Kidney (tissue), 14 donors: ENCODE results near the gene PEG3. TPM values are rescaled to one million over a fixed set of nuclear protein-coding genes. Genes with fewer than 3 reads are reported as not detected.

Experiments used
- DNase-seq, 5 donors: peaks; one replicate each; pipeline ENCODE4 v3.0.0-alpha.2; 2013 to 2020
- FAIRE-seq: peaks from 2 replicates; lab custom pipeline; 2012; peaks lifted over from hg19 to GRCh38; lab: Jason Lieb, UNC
- H3K27ac ChIP-seq, 2 donors: one replicate each; pipeline ENCODE4 v1.7.0; 2013; ENCODE audit warnings: low read depth in 2 of 2, low read length in 2 of 2, inconsistent platforms in 1 of 2
- H3K27me3 ChIP-seq: one replicate; pipeline ENCODE4 v1.7.1; 2013; ENCODE audit warnings: low read length, inconsistent platforms; ENCODE audit not compliant: control insufficient read depth, insufficient read depth
- H3K36me3 ChIP-seq, 3 donors: one replicate each; pipeline versions ENCODE4 v1.7.0 to v1.7.1; 2013; ENCODE audit warnings: low read length in 3 of 3, control low read depth in 1 of 3, inconsistent platforms in 1 of 3; ENCODE audit not compliant: insufficient read depth in 3 of 3, control insufficient read depth in 2 of 3
- H3K4me1 ChIP-seq, 3 donors: one replicate each; pipeline versions ENCODE4 v1.7.0 to v1.7.1; 2013; ENCODE audit warnings: low read length in 3 of 3, inconsistent platforms in 1 of 3, low read depth in 1 of 3; ENCODE audit not compliant: control insufficient read depth in 2 of 3, insufficient read depth in 2 of 3
- H3K4me3 ChIP-seq, 3 donors: one replicate each; pipeline versions ENCODE4 v1.7.0 to v1.8.1; 2013; ENCODE audit warnings: low read length in 3 of 3, control low read depth in 1 of 3, inconsistent platforms in 1 of 3
- H3K9ac ChIP-seq, 3 donors: one replicate each; pipeline versions ENCODE4 v1.7.0 to v1.7.1; 2013; ENCODE audit warnings: low read length in 3 of 3, control low read depth in 1 of 3, inconsistent platforms in 1 of 3
- H3K9me3 ChIP-seq, 3 donors: one replicate each; pipeline versions ENCODE4 v1.7.0 to v1.7.1; 2013; ENCODE audit warnings: low read length in 3 of 3, control low read depth in 1 of 3, inconsistent platforms in 1 of 3; ENCODE audit not compliant: control insufficient read depth in 2 of 3, insufficient read depth in 1 of 3
- intact Hi-C: fragments of 100-400 bp; cut with DNase I; formaldehyde crosslinking; loops from one replicate; pipeline ENCODE4 v1.11.1; 2022
- polyA plus RNA-seq: library from polyadenylated mRNA; stranded (reverse); fragments of 350-450 nt; fragmentation: Illumina TruSeq; extraction: RNeasy Lipid Tissue Mini Kit (QIAGEN cat#74804); gene quantifications from one replicate; pipeline ENCODE4 v1.2.3, GENCODE V29; 2014; ENCODE audit warnings: low read depth, low replicate concordance; ENCODE audit not compliant: insufficient read depth
- total RNA-seq: library from RNA; stranded (reverse); fragmentation: NEBNext Ultra II Directional; extraction: Animal tissue kit (Norgen Biotek cat#: 25700); gene quantifications from one replicate; pipeline ENCODE4 v1.2.1, GENCODE V29; 2021
- TF ChIP-seq, protein P1 (sequence below): IDR thresholded peaks from 3 replicates; pipeline ENCODE4 v1.5.1; 2012; ENCODE audit warnings: mild to moderate bottlenecking, moderate library complexity, borderline replicate concordance; ENCODE audit not compliant: insufficient read depth; ENCODE audit errors: extremely low read depth
- donor health status: control.
- donor health status: control.
- donor health status: control.
- donor health status: control.
- donor health status: control.
- donor health status: DM: yes; HTN: yes; CAD: no.
- donor health status: Normal renal cell carcinoma (clear cell type).

The PEG3 gene
- total and polyA plus RNA-seq, 2 donors from 2014 or later: 2.0 to 8.7 TPM

- TF ChIP-seq, protein P1, sequence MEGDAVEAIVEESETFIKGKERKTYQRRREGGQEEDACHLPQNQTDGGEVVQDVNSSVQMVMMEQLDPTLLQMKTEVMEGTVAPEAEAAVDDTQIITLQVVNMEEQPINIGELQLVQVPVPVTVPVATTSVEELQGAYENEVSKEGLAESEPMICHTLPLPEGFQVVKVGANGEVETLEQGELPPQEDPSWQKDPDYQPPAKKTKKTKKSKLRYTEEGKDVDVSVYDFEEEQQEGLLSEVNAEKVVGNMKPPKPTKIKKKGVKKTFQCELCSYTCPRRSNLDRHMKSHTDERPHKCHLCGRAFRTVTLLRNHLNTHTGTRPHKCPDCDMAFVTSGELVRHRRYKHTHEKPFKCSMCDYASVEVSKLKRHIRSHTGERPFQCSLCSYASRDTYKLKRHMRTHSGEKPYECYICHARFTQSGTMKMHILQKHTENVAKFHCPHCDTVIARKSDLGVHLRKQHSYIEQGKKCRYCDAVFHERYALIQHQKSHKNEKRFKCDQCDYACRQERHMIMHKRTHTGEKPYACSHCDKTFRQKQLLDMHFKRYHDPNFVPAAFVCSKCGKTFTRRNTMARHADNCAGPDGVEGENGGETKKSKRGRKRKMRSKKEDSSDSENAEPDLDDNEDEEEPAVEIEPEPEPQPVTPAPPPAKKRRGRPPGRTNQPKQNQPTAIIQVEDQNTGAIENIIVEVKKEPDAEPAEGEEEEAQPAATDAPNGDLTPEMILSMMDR: no peak
- H3K27me3 ChIP-seq: no peaks in the 10 kb centered on the region
- no peak overlapping the region for H3K4me3 ChIP-seq
- FAIRE-seq (no peak), DNase-seq (no peak)
- no peaks in the 10 kb centered on the region for H3K36me3 ChIP-seq
- H3K4me1 ChIP-seq: no peaks in the 10 kb centered on the region
- no peak overlapping the region for H3K9ac ChIP-seq
- H3K9me3 ChIP-seq: peaks cover 0 to 5% (median 0%) of the 10 kb centered on the region in 3 donors
- intact Hi-C loops: no loop called here
- no peak overlapping the region for H3K27ac ChIP-seq
These were observed 43.9 kb upstream of the PEG3 start for GRCh38 chr19:56884441-56884840.

- TF ChIP-seq, protein P1: no peak
- FAIRE-seq (no peak), DNase-seq (no peak)
- intact Hi-C loops: no loop called here
- Histone ChIP-seq H3K4me1 (no peaks in the 10 kb centered on the region), H3K27me3 (no peaks in the 10 kb centered on the region), H3K9ac (no peak overlapping the region), H3K9me3 (peaks cover 0 to 5% (median 0%) of the 10 kb centered on the region in 3 donors), H3K27ac (no peak overlapping the region), H3K4me3 (no peak overlapping the region), H3K36me3 (no peaks in the 10 kb centered on the region)
These were observed 40.2 kb upstream of the PEG3 start for GRCh38 chr19:56880592-56881190.

DNA sequence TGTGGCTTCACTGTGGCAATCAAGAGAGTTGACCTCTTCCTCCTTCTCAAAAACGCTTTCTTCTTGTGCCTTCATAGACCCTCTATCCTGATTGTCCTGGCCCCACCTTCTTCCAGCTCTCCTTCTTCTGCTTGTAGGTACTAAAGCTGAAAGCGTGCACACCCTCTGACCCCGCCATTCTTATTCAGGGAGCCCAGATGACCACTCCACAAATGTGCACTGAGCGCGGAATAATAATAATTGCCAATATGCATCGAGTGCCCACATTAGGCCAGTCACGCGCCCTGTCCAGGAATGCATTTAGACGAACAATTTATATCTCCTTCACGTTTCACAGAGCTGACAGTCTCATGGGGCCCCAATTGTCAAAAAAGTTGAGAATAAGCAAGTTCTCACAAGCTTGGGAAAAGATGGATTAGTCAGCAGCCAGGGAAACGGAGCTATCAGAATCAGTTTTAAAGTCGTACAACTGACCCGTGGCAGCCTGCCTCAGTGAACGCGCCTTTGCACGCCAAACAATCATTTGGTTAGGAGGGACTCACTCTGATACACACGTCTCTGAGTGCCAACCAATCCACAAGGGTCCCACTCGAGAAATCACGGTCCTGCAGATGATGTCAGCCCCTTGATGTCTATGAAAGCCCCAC, 36.7 kb upstream of the PEG3 start:
- Histone ChIP-seq H3K27me3 (no peaks in the 10 kb centered on the region), H3K36me3 (no peaks in the 10 kb centered on the region), H3K9me3 (peaks cover 0 to 13% (median 0%) of the 10 kb centered on the region in 3 donors), H3K27ac (no peak overlapping the region), H3K4me3 (no peak overlapping the region), H3K4me1 (no peaks in the 10 kb centered on the region), H3K9ac (no peak overlapping the region)
- no peak for DNase-seq
- no peak for FAIRE-seq
- intact Hi-C loops: no loop called here
- TF ChIP-seq, protein P1: no peak
